ENCODE measurements around the gene DNAH8.
A peak's percentile ranks its signal among the peaks of the same experiment; 100 is the strongest.

DNAH8 gene

DNA sequence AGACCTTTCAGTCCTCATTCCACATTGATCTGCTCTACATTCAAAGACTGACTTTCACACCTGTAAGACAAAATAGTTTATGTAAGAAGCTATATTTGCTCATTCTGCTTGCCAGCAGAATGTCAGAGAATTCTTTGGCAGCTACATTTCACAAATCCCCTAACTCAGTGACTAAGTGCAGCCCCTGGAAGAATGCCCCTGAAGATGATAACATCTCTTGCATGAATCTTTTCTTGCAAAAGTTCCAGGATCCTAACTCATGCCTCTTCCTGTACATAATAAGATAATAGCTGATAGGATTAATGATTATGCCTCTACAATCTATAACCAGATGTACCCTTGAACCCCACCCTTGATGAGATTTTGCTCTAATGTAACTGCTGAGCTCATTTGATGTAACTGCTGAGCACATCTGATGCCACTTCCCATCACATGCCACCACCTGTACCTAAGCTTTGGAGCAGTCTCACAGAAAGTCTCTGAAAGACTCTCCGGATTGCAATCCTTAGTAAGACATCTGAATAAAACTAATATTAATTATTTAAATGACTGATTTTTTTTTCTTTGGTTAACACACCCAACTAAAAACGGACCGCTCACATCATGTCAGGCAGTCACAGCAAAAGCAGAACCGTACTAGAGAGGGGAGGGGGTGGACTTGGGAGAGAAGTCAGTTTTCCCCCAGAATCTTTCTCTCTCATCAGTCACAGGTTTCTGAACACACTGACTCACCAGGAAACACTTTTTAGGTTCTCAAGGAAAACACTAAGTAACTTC, 684 bp upstream of the DNAH8 start:
- peaks cover 7% of the 10 kb centered on the region; the same call in 1 of the 2 replicates for H3K4me1 ChIP-seq (ENCODE audit: insufficient read depth, low read length)
- H3K9ac ChIP-seq (ENCODE audit: low read depth, low read length), result peak overlapping the region; percentile 59; the same call in 1 of the 2 replicates
- H3K36me3 ChIP-seq (ENCODE audit: insufficient read depth, low read length), result no peaks in the 10 kb centered on the region
- peaks cover 12% of the 10 kb centered on the region for H3K9me3 ChIP-seq (ENCODE audit: control insufficient read depth, insufficient read depth, low read length)

DNA sequence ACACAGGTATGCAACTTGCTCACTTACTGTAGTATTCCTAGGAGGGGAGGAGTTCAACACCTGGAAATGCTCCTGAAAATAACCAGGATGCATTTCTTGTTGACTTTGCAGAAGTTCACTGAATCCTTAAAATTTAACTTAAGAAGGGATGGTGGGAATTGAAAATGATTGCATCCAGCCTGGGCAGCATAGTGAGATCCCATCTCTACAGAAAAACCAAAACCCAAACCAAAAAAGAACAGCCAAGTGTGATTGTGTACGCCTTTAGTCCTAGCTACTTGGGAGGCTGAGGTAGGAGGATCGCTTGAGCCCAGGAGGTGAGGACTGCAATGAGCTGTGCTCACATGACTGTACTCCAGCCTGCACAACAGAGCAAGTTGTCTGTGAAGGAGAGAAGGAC, 1.7 kb downstream of the DNAH8 start:
- no peaks in the 10 kb centered on the region for H3K9me3 ChIP-seq (ENCODE audit: control insufficient read depth, insufficient read depth, low read length)
- H3K9ac ChIP-seq (ENCODE audit: low read depth, low read length), result no peak overlapping the region
- H3K4me1 ChIP-seq (ENCODE audit: insufficient read depth, low read length), result peaks cover 7% of the 10 kb centered on the region; the same call in 1 of the 2 replicates
- H3K36me3 ChIP-seq (ENCODE audit: insufficient read depth, low read length), result no peaks in the 10 kb centered on the region

DNA sequence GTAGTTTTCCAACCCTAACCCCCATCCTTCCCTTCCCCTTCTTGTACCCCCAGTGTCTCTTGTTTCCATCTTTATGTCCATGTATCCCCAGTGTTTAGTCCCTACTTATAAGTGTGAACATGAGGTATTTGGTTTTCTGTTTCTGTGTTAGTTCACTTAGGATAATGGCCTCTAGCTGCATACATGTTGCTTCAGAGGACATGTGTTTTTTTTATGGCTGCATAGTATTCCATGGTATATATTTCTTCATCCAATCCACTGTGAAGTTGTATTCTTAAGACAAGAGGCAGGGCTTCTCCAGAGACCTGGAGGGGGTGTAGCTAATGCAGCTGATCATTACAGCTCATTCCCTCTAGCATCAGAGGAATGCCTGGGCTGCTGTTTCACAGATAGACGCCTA, 4.2 kb downstream of the DNAH8 start:
- no peaks in the 10 kb centered on the region; the same call in 1 of the 2 replicates for H3K36me3 ChIP-seq (ENCODE audit: insufficient read depth, low read length)
- H3K9ac ChIP-seq (ENCODE audit: low read depth, low read length), result no peak overlapping the region
- no peaks in the 10 kb centered on the region for H3K4me1 ChIP-seq (ENCODE audit: insufficient read depth, low read length)
- H3K9me3 ChIP-seq (ENCODE audit: control insufficient read depth, insufficient read depth, low read length), result no peaks in the 10 kb centered on the region

DNA sequence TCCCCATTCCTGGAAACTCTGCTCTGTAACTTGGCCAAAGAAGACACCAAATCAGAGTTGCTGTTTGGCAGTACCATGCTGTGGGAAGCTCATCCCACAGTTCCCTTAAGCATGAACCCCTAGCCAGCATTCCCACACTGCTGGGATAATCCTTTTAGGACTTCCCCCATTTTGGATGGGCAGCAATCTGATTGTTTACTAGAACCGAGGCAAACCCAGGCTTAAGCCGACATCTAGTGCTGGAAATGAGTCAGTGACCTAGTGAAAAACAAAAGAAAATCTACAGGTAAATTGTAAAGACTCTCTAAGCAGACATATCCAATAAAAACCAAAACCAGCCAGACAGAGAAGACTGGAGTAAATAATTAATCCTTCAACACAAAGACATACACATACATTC, 5.2 kb downstream of the DNAH8 start:
- Histone ChIP-seq H3K36me3 (ENCODE audit: insufficient read depth, low read length) (no peaks in the 10 kb centered on the region; the same call in 1 of the 2 replicates), H3K9ac (ENCODE audit: low read depth, low read length) (no peak overlapping the region), H3K9me3 (ENCODE audit: control insufficient read depth, insufficient read depth, low read length) (no peaks in the 10 kb centered on the region), H3K4me1 (ENCODE audit: insufficient read depth, low read length) (no peaks in the 10 kb centered on the region)

DNA sequence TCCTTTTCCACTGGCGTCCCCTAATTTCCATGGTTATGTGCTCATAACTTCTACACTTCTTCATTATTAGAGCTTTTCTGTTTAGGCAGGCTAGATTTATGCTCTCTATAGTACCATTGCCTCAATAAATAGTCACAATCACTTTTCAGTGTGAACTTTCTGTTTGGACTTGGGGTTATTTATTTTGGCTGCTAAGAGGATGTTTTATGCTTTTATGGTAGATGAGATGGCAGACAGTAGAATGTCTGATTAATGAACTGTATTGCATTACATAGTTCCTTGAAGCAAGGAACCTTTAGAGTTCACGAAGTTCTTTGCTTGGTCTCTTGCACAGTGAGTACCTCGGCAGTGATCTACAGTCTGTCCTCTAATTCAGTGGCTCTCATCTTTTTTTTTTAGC, 6.9 kb downstream of the DNAH8 start:
- Histone ChIP-seq H3K4me1 (ENCODE audit: insufficient read depth, low read length) (no peaks in the 10 kb centered on the region), H3K9ac (ENCODE audit: low read depth, low read length) (no peak overlapping the region), H3K9me3 (ENCODE audit: control insufficient read depth, insufficient read depth, low read length) (no peaks in the 10 kb centered on the region), H3K36me3 (ENCODE audit: insufficient read depth, low read length) (no peaks in the 10 kb centered on the region; the same call in 1 of the 2 replicates)

DNA sequence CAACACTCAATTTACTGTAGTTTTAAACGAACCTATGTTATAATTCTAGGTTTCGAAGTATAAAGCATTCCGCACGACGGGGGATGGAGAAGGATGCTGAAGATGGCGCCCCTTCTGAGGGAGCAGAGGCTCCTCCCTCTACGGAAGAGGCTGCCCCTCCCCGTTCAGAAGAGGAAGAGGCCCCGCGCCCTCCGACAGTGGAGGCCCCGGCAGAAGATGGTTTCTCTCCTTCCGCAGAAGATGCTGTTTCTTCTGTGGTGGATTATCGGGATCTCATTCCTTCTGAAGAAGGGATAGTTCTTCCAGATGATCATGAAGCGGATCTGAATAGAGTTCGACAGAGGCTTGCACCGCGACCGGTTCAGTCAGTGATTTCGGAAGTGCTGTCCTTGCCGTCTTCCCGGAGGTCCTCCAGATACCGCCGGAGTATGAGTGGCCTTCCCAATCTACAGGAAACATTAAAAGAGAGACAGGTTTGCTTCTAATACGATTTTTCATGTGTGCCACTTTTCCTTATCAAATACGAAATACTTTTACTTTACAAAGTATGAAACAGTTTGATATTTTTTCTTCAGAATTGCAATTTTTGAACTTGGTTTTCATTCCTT, 7.7 kb downstream of the DNAH8 start:
- Histone ChIP-seq H3K9ac (ENCODE audit: low read depth, low read length) (no peak overlapping the region), H3K36me3 (ENCODE audit: insufficient read depth, low read length) (no peaks in the 10 kb centered on the region; the same call in 1 of the 2 replicates), H3K4me1 (ENCODE audit: insufficient read depth, low read length) (no peaks in the 10 kb centered on the region), H3K9me3 (ENCODE audit: control insufficient read depth, insufficient read depth, low read length) (no peaks in the 10 kb centered on the region)

DNA sequence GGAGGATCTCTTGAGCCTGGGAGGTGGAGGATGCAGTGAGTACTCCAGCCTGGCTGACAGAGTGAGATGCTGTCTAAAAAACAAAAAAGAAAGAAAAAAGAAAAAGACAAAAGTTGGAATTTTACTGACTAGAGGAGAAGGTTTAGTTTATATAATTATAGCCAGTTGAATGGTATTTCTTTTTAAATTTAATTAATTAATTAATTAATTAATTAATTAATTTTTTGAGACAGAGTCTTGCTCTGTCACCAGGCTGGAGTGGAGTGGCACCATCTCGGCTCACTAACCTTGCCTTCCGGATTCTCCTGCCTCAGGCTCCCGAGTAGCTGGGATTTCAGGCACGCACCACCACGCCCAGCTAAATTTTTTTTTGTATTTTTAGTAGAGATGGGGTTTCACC, 8.7 kb downstream of the DNAH8 start:
- Histone ChIP-seq H3K9ac (ENCODE audit: low read depth, low read length) (no peak overlapping the region), H3K9me3 (ENCODE audit: control insufficient read depth, insufficient read depth, low read length) (no peaks in the 10 kb centered on the region), H3K4me1 (ENCODE audit: insufficient read depth, low read length) (no peaks in the 10 kb centered on the region), H3K36me3 (ENCODE audit: insufficient read depth, low read length) (no peaks in the 10 kb centered on the region; the same call in 1 of the 2 replicates)

DNA sequence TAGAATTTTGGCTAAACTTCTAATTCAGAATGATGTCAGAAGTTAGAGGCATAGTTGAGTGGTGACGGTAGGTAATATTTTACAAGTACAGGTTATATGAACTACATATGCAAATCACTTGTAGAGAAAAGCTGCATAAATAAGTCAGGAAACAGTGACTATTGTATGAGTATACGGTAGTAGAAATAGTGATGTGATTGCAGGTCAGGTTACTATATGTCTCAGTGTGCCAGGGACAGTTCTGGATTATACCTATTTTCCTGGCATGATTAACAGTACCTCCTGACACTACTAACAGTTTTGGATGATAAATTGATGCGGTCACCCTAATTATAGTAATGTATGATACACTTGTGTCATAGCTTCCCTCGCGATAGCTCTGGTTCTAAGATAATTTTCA, 9.2 kb downstream of the DNAH8 start:
- no peaks in the 10 kb centered on the region for H3K9me3 ChIP-seq (ENCODE audit: control insufficient read depth, insufficient read depth, low read length)
- no peak overlapping the region for H3K9ac ChIP-seq (ENCODE audit: low read depth, low read length)
- no peaks in the 10 kb centered on the region; the same call in 1 of the 2 replicates for H3K36me3 ChIP-seq (ENCODE audit: insufficient read depth, low read length)
- no peaks in the 10 kb centered on the region for H3K4me1 ChIP-seq (ENCODE audit: insufficient read depth, low read length)

DNA sequence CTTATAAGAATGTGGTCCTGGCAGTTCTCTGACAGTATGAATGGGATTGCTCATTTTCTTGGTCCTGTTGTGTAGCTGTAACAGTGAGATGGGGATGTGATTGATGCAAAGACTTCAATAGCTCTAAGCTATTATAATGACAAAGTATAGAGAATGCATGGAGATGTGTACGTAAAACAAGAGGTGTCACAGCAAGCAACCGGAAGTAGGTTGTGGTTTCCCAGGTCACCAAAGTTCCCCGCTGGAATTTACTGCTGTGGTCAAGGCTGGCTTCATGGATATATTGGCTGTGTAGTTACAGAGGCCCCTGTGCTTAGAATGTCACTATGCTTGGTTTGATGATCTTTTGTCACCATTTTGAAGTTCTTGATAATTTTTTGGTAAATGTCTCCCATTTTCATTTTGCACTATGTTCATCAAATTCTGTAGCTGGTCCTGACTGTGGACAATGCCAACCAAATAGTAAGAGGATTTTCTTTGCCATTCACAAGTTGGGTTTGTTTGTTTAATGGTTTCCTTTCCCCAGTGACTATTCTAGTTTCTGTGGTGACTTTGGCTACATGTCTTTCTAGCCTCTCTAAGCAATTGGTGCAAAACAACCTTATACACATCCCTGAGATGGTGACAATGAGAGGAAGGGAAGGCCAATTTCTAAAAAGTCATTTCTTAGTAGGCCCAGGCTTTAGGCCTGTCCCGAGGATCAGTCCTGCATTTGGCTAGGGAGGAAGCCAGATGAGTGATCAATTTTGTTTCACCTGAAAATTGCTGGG, 10.5 kb downstream of the DNAH8 start:
- H3K36me3 ChIP-seq (ENCODE audit: insufficient read depth, low read length), result no peaks in the 10 kb centered on the region; the same call in 1 of the 2 replicates
- H3K9me3 ChIP-seq (ENCODE audit: control insufficient read depth, insufficient read depth, low read length), result no peaks in the 10 kb centered on the region
- H3K4me1 ChIP-seq (ENCODE audit: insufficient read depth, low read length), result no peaks in the 10 kb centered on the region
- H3K9ac ChIP-seq (ENCODE audit: low read depth, low read length), result no peak overlapping the region

DNA sequence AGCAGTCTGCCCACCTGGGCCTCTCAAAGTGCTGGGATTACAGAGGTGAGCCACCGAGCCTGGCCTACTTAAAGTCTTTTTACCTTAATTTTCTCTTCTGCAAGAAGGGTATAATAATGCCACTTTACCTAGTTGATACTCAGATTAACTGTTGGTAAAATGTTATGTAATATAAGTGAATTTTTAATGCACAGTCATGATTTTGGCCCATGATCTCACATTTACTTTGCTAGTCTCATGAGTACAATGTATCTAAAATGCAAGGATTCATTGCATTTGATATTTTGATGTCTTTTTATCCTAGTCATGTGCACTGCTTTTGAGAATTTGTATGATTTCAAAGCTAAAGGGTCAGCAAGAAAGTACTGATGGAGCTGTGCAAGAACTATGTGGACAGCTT, 13.1 kb downstream of the DNAH8 start:
- Histone ChIP-seq H3K9ac (ENCODE audit: low read depth, low read length) (no peak overlapping the region), H3K36me3 (ENCODE audit: insufficient read depth, low read length) (no peaks in the 10 kb centered on the region), H3K9me3 (ENCODE audit: control insufficient read depth, insufficient read depth, low read length) (no peaks in the 10 kb centered on the region), H3K4me1 (ENCODE audit: insufficient read depth, low read length) (no peaks in the 10 kb centered on the region)

DNA sequence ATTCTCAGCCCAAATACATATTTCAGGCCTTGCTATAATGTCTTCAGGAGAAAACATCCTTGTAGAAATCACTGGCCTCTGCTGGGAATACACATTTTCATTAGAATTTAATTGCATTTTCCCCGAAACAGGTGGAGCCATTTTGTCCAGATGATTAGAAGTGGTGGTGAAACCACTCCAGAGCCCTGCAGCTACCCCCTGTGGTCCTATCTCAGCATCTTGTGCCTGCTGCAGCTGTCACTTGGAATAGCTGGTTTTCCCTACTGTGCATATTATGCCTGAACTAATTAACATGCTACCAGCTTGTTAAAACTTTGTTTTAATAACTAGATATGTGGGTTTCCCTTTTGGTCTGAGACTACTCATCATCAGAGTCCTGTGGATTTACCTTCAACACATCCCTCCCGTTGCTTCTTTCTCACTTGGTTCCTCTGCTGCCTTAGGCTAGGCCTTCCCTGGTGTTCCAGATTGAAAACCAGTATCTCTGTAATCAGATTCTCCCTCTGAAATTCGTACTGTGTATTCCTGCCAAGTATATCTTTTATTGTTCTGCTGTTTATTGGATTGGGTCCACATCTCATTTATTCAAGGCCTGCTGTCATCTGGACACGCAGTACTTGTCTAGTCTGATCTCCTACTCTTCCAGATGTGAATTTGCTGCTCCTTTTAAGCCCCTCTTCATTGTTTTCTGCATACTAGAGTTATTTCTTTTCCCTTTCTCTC, 15.2 kb downstream of the DNAH8 start:
- H3K9ac ChIP-seq (ENCODE audit: low read depth, low read length), result no peak overlapping the region
- no peaks in the 10 kb centered on the region for H3K9me3 ChIP-seq (ENCODE audit: control insufficient read depth, insufficient read depth, low read length)
- no peaks in the 10 kb centered on the region for H3K4me1 ChIP-seq (ENCODE audit: insufficient read depth, low read length)
- H3K36me3 ChIP-seq (ENCODE audit: insufficient read depth, low read length), result no peaks in the 10 kb centered on the region

DNA sequence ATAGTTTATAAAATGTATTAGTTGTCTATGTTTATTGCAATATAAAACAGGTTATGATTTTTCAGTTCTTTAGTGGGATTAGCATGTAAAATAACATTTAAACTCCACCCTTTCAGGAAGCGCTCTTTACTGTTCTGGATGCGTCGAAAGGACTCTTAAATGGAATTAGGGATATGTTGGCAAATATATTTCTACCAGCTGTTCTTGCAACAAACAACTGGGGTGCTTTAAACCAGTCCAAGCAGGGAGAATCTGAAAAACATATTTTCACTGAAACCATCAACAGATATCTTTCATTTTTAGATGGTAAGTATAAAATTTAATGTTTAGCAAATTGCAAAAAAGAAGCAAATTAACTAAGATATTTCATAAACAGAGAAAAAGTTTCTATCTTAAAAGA, 21.8 kb downstream of the DNAH8 start:
- Histone ChIP-seq H3K9me3 (ENCODE audit: control insufficient read depth, insufficient read depth, low read length) (no peaks in the 10 kb centered on the region), H3K9ac (ENCODE audit: low read depth, low read length) (no peak overlapping the region), H3K36me3 (ENCODE audit: insufficient read depth, low read length) (no peaks in the 10 kb centered on the region), H3K4me1 (ENCODE audit: insufficient read depth, low read length) (no peaks in the 10 kb centered on the region)

DNA sequence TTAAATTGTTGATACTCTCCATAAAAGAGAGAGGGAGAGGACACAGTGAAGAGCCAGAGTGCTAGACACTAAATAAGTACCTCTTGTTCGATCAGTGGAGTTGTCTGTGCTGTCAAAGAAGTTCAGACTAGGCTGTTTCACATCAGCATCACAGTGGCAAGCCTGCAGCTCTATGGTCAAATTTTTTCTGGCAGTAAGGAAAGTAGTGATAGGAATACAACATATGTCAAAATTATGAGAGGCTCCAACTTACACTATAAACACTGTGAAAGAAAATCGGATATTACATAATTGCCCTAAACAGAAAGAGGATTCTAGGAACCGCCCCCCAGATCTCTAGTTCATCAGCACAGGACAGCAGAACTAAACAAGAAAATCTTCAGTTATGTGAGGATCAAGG, 23.1 kb downstream of the DNAH8 start:
- Histone ChIP-seq H3K36me3 (ENCODE audit: insufficient read depth, low read length) (no peaks in the 10 kb centered on the region), H3K9me3 (ENCODE audit: control insufficient read depth, insufficient read depth, low read length) (no peaks in the 10 kb centered on the region), H3K9ac (ENCODE audit: low read depth, low read length) (no peak overlapping the region), H3K4me1 (ENCODE audit: insufficient read depth, low read length) (no peaks in the 10 kb centered on the region)

DNA sequence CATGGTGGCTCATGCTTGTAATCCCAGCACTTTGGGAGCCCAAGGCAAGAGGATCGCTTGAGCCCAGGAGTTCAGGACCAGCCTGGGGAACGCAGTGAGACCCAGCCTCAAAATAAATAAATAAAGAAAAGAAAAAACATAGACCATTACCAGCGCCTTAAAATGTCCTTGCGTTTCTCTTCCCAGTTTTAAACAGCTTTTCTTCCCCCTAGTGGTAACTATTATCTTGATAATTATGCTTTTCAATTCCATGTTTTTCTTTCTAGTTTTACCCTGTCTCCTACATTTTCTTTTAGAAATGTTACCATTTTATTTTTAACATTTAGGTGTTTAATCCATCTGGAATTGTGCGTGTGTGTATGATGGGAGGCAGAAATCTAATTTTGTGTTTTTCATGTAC, 24.4 kb downstream of the DNAH8 start:
- H3K9me3 ChIP-seq (ENCODE audit: control insufficient read depth, insufficient read depth, low read length), result no peaks in the 10 kb centered on the region
- H3K9ac ChIP-seq (ENCODE audit: low read depth, low read length), result no peak overlapping the region
- no peaks in the 10 kb centered on the region for H3K36me3 ChIP-seq (ENCODE audit: insufficient read depth, low read length)
- H3K4me1 ChIP-seq (ENCODE audit: insufficient read depth, low read length), result no peaks in the 10 kb centered on the region

Data from ES-I3 (cell line).